Nephron (organoid): ENCODE data around the gene CACNG8.
"Not testable (repeated sequence)": the region's sequence is repeated elsewhere in the genome, so short reads cannot be mapped to it uniquely, and the experiment has no call there.

Experiments used
- H3K27ac Mint-ChIP-seq, 3 experiments: 2 replicates each; pipeline ENCODE4 v1.8.0; 2020; ENCODE audit warnings: mixed read lengths in 3 of 3, mild to moderate bottlenecking in 2 of 3, moderate library complexity in 1 of 3
- H3K27me3 Mint-ChIP-seq: 2 replicates; pipeline ENCODE4 v1.8.0; 2021; ENCODE audit warnings: low read depth, mild to moderate bottlenecking, moderate library complexity, mixed read lengths
- H3K36me3 Mint-ChIP-seq: 2 replicates; pipeline ENCODE4 v1.8.0; 2020; ENCODE audit warnings: low read depth, mixed read lengths
- H3K4me1 Mint-ChIP-seq: 2 replicates; pipeline ENCODE4 v1.8.0; 2020; ENCODE audit warnings: mixed read lengths
- H3K4me3 Mint-ChIP-seq, 3 experiments: 2 replicates each; pipeline ENCODE4 v1.8.0; 2020; ENCODE audit warnings: mild to moderate bottlenecking in 3 of 3, mixed read lengths in 3 of 3, moderate library complexity in 2 of 3
- H3K9me3 Mint-ChIP-seq: 2 replicates; pipeline ENCODE4 v1.8.0; 2020; ENCODE audit warnings: mixed read lengths
- CTCF ChIP-seq, 3 experiments: fragments of 200-600 bp; sonication (generic); IDR thresholded peaks; one replicate each; pipeline ENCODE4 v1.5.0; 2021; ENCODE audit warnings: antibody characterized with exemption in 3 of 3; ENCODE audit not compliant: unreplicated experiment in 3 of 3

The CACNG8 gene

GRCh38 chr19:53942001-53942786 is 20.5 kb upstream of the CACNG8 start:
- no peaks in the 10 kb centered on the region for H3K36me3 Mint-ChIP-seq
- H3K4me1 Mint-ChIP-seq, result no peaks in the 10 kb centered on the region
- no peak for TF ChIP-seq CTCF (IDR thresholded peaks at IDR 0.05; ENCODE audit: unreplicated experiment in 3 of 3)
- no peak overlapping the region for H3K27ac Mint-ChIP-seq
- H3K27me3 Mint-ChIP-seq, result peaks cover 83% of the 10 kb centered on the region
- H3K9me3 Mint-ChIP-seq, result peaks cover 4% of the 10 kb centered on the region
- no peak overlapping the region for H3K4me3 Mint-ChIP-seq

GRCh38 chr19:53944416-53944815 is 18.3 kb upstream of the CACNG8 start:
- Mint-ChIP-seq H3K9me3 (peaks cover 4% of the 10 kb centered on the region), H3K27ac (no peak overlapping the region), H3K4me3 (no peak overlapping the region), H3K4me1 (no peaks in the 10 kb centered on the region), H3K36me3 (no peaks in the 10 kb centered on the region), H3K27me3 (peaks cover 74% of the 10 kb centered on the region)
- no peak for TF ChIP-seq CTCF (IDR thresholded peaks at IDR 0.05; ENCODE audit: unreplicated experiment in 3 of 3)

GRCh38 chr19:53944933-53945332 is 17.8 kb upstream of the CACNG8 start:
- Mint-ChIP-seq H3K36me3 (no peaks in the 10 kb centered on the region), H3K9me3 (peaks cover 4% of the 10 kb centered on the region), H3K4me3 (no peak overlapping the region), H3K27me3 (peaks cover 74% of the 10 kb centered on the region), H3K4me1 (no peaks in the 10 kb centered on the region), H3K27ac (no peak overlapping the region)
- TF ChIP-seq CTCF (IDR thresholded peaks at IDR 0.05; ENCODE audit: unreplicated experiment in 3 of 3), result no peak

GRCh38 chr19:53945441-53945840 is 17.3 kb upstream of the CACNG8 start:
- H3K4me3 Mint-ChIP-seq, result no peak overlapping the region
- no peak for TF ChIP-seq CTCF (IDR thresholded peaks at IDR 0.05; ENCODE audit: unreplicated experiment in 3 of 3)
- H3K27ac Mint-ChIP-seq, result no peak overlapping the region
- H3K9me3 Mint-ChIP-seq, result no peaks in the 10 kb centered on the region
- no peaks in the 10 kb centered on the region for H3K36me3 Mint-ChIP-seq
- no peaks in the 10 kb centered on the region for H3K4me1 Mint-ChIP-seq
- peaks cover 73% of the 10 kb centered on the region for H3K27me3 Mint-ChIP-seq

GRCh38 chr19:53945998-53946397 is 16.7 kb upstream of the CACNG8 start:
- Mint-ChIP-seq H3K27me3 (peaks cover 68% of the 10 kb centered on the region), H3K36me3 (no peaks in the 10 kb centered on the region), H3K27ac (no peak overlapping the region), H3K9me3 (no peaks in the 10 kb centered on the region), H3K4me3 (no peak overlapping the region), H3K4me1 (no peaks in the 10 kb centered on the region)
- TF ChIP-seq CTCF (IDR thresholded peaks at IDR 0.05; ENCODE audit: unreplicated experiment in 3 of 3), result no peak

- no peak for TF ChIP-seq CTCF (IDR thresholded peaks at IDR 0.05; ENCODE audit: unreplicated experiment in 3 of 3)
- no peak overlapping the region for H3K27ac Mint-ChIP-seq
- H3K36me3 Mint-ChIP-seq, result no peaks in the 10 kb centered on the region
These were observed 15.1 kb upstream of the CACNG8 start for GRCh38 chr19:53947624-53948023.

DNA sequence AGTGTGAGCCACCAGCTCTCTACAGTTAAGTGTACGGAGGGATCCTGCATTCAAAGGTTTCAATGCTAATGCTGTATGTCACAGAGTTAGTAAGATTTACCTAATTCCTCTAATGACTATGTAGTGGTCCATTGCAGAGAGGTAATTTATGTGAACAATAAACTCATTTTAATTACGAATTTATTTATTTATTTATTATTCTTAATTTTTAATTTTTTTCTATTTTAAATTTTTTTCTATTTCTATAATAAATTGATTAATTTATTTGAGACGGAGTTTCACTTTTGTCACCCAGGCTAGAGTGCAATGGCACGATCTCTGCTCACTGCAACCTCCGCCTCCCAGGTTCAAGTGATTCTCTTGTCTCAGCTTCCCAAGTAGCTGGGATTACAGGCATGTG is 14.1 kb upstream of the CACNG8 start:
- H3K9me3 Mint-ChIP-seq, H3K4me3 Mint-ChIP-seq, H3K27ac Mint-ChIP-seq, H3K36me3 Mint-ChIP-seq, H3K4me1 Mint-ChIP-seq: not testable (repeated sequence)
- peaks cover 50% of the 10 kb centered on the region for H3K27me3 Mint-ChIP-seq

More at GRCh38 chr19:53947624-53948023, 15.1 kb upstream of the CACNG8 start:
- Mint-ChIP-seq H3K4me1 (no peaks in the 10 kb centered on the region), H3K4me3 (no peak overlapping the region), H3K9me3 (no peaks in the 10 kb centered on the region), H3K27me3 (peaks cover 59% of the 10 kb centered on the region)
